HepG2 (cell line): ENCODE data around the gene SLC48A1. TPM values are rescaled to one million over a fixed set of nuclear protein-coding genes. Genes with fewer than 3 reads are reported as not detected.

Experiments
- GPN1 ChIP-seq: sonication (generic); formaldehyde crosslinking; IDR thresholded peaks from 2 replicates; pipeline ENCODE4 v1.5.1; 2020; ENCODE audit warnings: missing genetic modification reagents, borderline replicate concordance
- HDAC1 ChIP-seq: sonication (generic); formaldehyde crosslinking; IDR thresholded peaks from 2 replicates; pipeline ENCODE4 v1.5.1; 2020; ENCODE audit warnings: mild to moderate bottlenecking, missing genetic modification reagents
- HES4 ChIP-seq: sonication (generic); formaldehyde crosslinking; IDR thresholded peaks from 2 replicates; pipeline ENCODE4 v1.9.0; 2021; ENCODE audit warnings: mild to moderate bottlenecking, missing genetic modification reagents, borderline replicate concordance
- HOXA9 ChIP-seq: sonication (generic); formaldehyde crosslinking; IDR thresholded peaks from 2 replicates; pipeline ENCODE4 v1.8.1; 2022; ENCODE audit warnings: missing genetic modification reagents, mild to moderate bottlenecking, moderate library complexity, borderline replicate concordance
- KLF9 ChIP-seq: IDR thresholded peaks from 2 replicates; pipeline ENCODE4 v1.6.1; 2016; ENCODE audit warnings: low read depth
- KMT2B ChIP-seq: IDR thresholded peaks from 2 replicates; pipeline ENCODE4 v1.6.1; 2016; ENCODE audit warnings: missing genetic modification reagents, missing compliant biosample characterization
- MAFF ChIP-seq: IDR thresholded peaks from 2 replicates; pipeline ENCODE4 v1.6.1; 2011; ENCODE audit warnings: low read depth, low read length, improper control_type of control experiment
- MAZ ChIP-seq, 2 experiments: sonication (generic) in 1 of 2; formaldehyde crosslinking in 1 of 2; IDR thresholded peaks; 2 replicates each; pipeline versions ENCODE4 v1.5.0 to v1.6.1; 2012 to 2020; ENCODE audit warnings: low read depth in 2 of 2, mild to moderate bottlenecking in 2 of 2, borderline replicate concordance in 1 of 2, improper control_type of control experiment in 1 of 2, low read length in 1 of 2, missing genetic modification reagents in 1 of 2, moderate library complexity in 1 of 2
- NFE2L2 ChIP-seq: fragments of 150-350 bp; IDR thresholded peaks from 2 replicates; pipeline ENCODE4 v1.6.1; 2014; ENCODE audit warnings: low read length
- POGZ ChIP-seq: sonication (generic); formaldehyde crosslinking; IDR thresholded peaks from 2 replicates; pipeline ENCODE4 v1.4.0; 2020; ENCODE audit warnings: mild to moderate bottlenecking, missing genetic modification reagents
- RAD21 ChIP-seq: fragments of 450-650 bp; formaldehyde crosslinking; IDR thresholded peaks from 2 replicates; pipeline ENCODE4 v1.5.0; 2020; ENCODE audit warnings: mild to moderate bottlenecking
- YEATS2 ChIP-seq: sonication (generic); formaldehyde crosslinking; IDR thresholded peaks from 2 replicates; pipeline ENCODE4 v1.4.0; 2020; ENCODE audit warnings: missing genetic modification reagents, borderline replicate concordance
- ZBTB49 ChIP-seq: sonication (generic); formaldehyde crosslinking; IDR thresholded peaks from 2 replicates; pipeline ENCODE4 v1.4.0; 2020; ENCODE audit warnings: missing genetic modification reagents, borderline replicate concordance
- ZNF318 ChIP-seq: sonication (generic); formaldehyde crosslinking; IDR thresholded peaks from 2 replicates; pipeline ENCODE4 v1.4.0; 2020; ENCODE audit warnings: mild to moderate bottlenecking, missing genetic modification reagents
- ZNF350 ChIP-seq: sonication (generic); formaldehyde crosslinking; IDR thresholded peaks from 2 replicates; pipeline ENCODE4 v1.4.0; 2020; ENCODE audit warnings: mild to moderate bottlenecking, low read depth, missing genetic modification reagents, borderline replicate concordance
- ZNF615 ChIP-seq: sonication (generic); formaldehyde crosslinking; IDR thresholded peaks from 2 replicates; pipeline ENCODE4 v1.5.0; 2020; ENCODE audit warnings: mild to moderate bottlenecking, missing genetic modification reagents, borderline replicate concordance
- ZNF720 ChIP-seq: sonication (generic); formaldehyde crosslinking; IDR thresholded peaks from 2 replicates; pipeline ENCODE4 v1.4.0; 2020; ENCODE audit warnings: missing genetic modification reagents
- ZSCAN31 ChIP-seq: sonication (generic); formaldehyde crosslinking; IDR thresholded peaks from 2 replicates; pipeline ENCODE4 v1.5.0; 2020; ENCODE audit warnings: low read depth, mild to moderate bottlenecking, missing genetic modification reagents
- polyA plus RNA-seq, 8 experiments: library from polyadenylated mRNA; depleted of rRNA in 3 of 8; stranded (reverse) in 7 of 8; unstranded in 1 of 8; fragments of >200 nt; fragmentation: Illumina TruSeq in 4 of 8; extraction: Trizol in 4 of 8; gene quantifications; 2 replicates each; pipeline versions ENCODE4 v1.2.1 to v1.2.3, GENCODE V29; 2011 to 2016; ENCODE audit warnings: low read depth in 4 of 8, missing spikeins in 1 of 8, mixed read lengths in 1 of 8; ENCODE audit not compliant: insufficient read depth in 1 of 8
- total RNA-seq, 5 experiments: library from RNA; depleted of rRNA; stranded (reverse); fragments of >200 nt; fragmentation: Illumina TruSeq; extraction: Trizol; gene quantifications; 2 replicates each; pipeline ENCODE4 v1.2.3, GENCODE V29; 2016; ENCODE audit warnings: low read depth in 1 of 5

Gene SLC48A1
- total and polyA plus RNA-seq, 2 of the 13 experiments (the other 11 are each of a cell fraction or from before 2014, with no cell fraction given), result 2.2 to 3.7 TPM

GRCh38 chr12:47758834-47759690 lies 14.0 kb upstream of the SLC48A1 start, which contains the start of gene RAPGEF3 (continued):
- peak; percentile 16; the same call in 1 of the 2 replicates for TF ChIP-seq MAZ (IDR thresholded peaks at IDR 0.05; ENCODE audit: borderline replicate concordance, low read depth, low read length)
- TF ChIP-seq MAZ (CRISPR knock-in tag; IDR thresholded peaks at IDR 0.05; ENCODE audit: low read depth), result no peak
- no peak for TF ChIP-seq KLF9
- TF ChIP-seq POGZ (CRISPR knock-in tag), result no peak
- 0 out of 2 replicates have a peak, but pooled peaks have one; percentile 8 for TF ChIP-seq KMT2B
- TF ChIP-seq HDAC1 (CRISPR knock-in tag), result no peak
- 0 out of 2 replicates have a peak, but pooled peaks have one; percentile 31 for TF ChIP-seq ZNF350
- TF ChIP-seq GPN1 (CRISPR knock-in tag), result no peak
- TF ChIP-seq HES4 (CRISPR knock-in tag), result no peak
- TF ChIP-seq ZNF318 (CRISPR knock-in tag), result no peak
- peak; percentile 33; the same call in 1 of the 2 replicates for TF ChIP-seq ZSCAN31 (CRISPR knock-in tag)
- TF ChIP-seq NFE2L2, result no peak
- TF ChIP-seq ZBTB49, result no peak
- 0 out of 2 replicates have a peak, but pooled peaks have one; percentile 32 for TF ChIP-seq RAD21
- TF ChIP-seq MAFF, result no peak
- no peak for TF ChIP-seq ZNF720 (CRISPR knock-in tag)
- TF ChIP-seq HOXA9, result no peak
- TF ChIP-seq YEATS2, result no peak
- TF ChIP-seq ZNF615 (CRISPR knock-in tag), result no peak
